Brain microvascular endothelial cell (primary cell): ENCODE data around the gene AANAT.

Source experiments
- DNase-seq: peaks from one replicate; pipeline ENCODE4 v3.0.0-alpha.2; 2020
- H3K27ac ChIP-seq: fragments of 250-450 bp; sonication (Bioruptor Pico); 2 replicates; pipeline ENCODE4 v1.5.1; 2020; ENCODE audit warnings: mild to moderate bottlenecking, moderate library complexity
- H3K27me3 ChIP-seq: fragments of 250-450 bp; sonication (Bioruptor Pico); replicated peaks from 2 replicates; pipeline ENCODE4 v1.5.1; 2020; ENCODE audit warnings: mild to moderate bottlenecking
- H3K36me3 ChIP-seq: fragments of 250-450 bp; sonication (Bioruptor Pico); replicated peaks from 2 replicates; pipeline ENCODE4 v1.5.1; 2020; ENCODE audit warnings: mild to moderate bottlenecking
- H3K4me3 ChIP-seq: 2 replicates; pipeline ENCODE4 v1.5.1; 2011; ENCODE audit warnings: low read depth, mild to moderate bottlenecking, control low read depth, low read length, moderate library complexity
- in situ Hi-C: cut with HindIII; loops from 2 replicates; pipeline ENCODE4 v1.10.0; 2017; ENCODE audit warnings: low sequenced_read_pairs, low pct_ligation_motif_present
- TF ChIP-seq, protein P1 (sequence below): IDR thresholded peaks from 2 replicates; pipeline ENCODE4 v1.5.1; 2011; ENCODE audit warnings: low read depth, mild to moderate bottlenecking, moderate library complexity, low read length, control low read depth, inconsistent platforms; ENCODE audit errors: missing control alignments

Gene AANAT

DNA sequence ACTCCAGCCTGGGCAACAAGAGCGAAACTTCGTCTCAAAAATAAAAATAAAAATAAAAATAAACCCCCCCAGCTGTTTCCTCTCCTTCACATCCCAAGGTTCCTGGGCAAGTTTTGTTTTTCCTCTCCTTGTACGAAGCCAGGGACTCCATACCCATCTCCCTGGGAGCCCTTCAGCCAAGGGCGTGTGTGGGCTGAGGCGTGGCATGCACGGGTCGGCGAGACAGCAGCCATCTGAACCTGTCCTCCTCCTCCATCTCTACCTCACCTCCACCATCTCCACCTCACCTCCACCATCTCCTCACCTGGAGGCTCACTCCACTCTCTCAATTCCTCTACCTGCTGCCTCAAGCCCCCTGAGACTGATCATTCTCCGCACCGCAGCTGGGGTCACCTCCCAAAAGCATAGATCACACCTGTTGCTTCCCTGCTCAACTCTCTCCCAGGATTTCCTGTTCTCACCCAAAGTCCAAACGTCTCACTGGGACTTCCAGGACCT lies 16.9 kb downstream of the AANAT start:
- no peak for DNase-seq
- TF ChIP-seq, protein P1, sequence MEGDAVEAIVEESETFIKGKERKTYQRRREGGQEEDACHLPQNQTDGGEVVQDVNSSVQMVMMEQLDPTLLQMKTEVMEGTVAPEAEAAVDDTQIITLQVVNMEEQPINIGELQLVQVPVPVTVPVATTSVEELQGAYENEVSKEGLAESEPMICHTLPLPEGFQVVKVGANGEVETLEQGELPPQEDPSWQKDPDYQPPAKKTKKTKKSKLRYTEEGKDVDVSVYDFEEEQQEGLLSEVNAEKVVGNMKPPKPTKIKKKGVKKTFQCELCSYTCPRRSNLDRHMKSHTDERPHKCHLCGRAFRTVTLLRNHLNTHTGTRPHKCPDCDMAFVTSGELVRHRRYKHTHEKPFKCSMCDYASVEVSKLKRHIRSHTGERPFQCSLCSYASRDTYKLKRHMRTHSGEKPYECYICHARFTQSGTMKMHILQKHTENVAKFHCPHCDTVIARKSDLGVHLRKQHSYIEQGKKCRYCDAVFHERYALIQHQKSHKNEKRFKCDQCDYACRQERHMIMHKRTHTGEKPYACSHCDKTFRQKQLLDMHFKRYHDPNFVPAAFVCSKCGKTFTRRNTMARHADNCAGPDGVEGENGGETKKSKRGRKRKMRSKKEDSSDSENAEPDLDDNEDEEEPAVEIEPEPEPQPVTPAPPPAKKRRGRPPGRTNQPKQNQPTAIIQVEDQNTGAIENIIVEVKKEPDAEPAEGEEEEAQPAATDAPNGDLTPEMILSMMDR = no peak
- Histone ChIP-seq H3K36me3 (peaks cover 6% of the 10 kb centered on the region), H3K27me3 (no peaks in the 10 kb centered on the region), H3K27ac (no peak overlapping the region), H3K4me3 (no peak overlapping the region)
- in situ Hi-C loops = no loop called here

DNA sequence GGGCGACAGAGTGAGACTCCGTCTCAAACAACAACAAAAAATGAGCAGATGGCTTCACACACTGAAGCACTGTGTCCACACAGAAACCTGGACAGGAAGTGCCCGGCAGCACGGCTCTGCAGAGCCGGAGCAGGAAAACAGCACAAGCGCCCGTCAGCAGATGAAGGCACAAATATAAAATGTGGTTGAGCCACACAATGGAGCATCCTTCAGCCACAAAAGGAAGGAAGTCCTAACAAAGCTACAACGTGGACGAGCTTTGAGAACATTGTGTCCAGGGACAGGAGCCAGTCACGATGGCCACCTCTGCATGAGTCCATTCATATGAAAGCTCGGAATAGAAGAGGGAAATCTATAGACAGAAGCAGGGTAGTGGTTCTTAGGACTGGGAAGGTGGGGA lies 18.2 kb downstream of the AANAT start:
- H3K27ac ChIP-seq = no peak overlapping the region
- in situ Hi-C loops = no loop called here
- H3K4me3 ChIP-seq = no peak overlapping the region
- no peaks in the 10 kb centered on the region for H3K27me3 ChIP-seq
- TF ChIP-seq, protein P1 = no peak
- no peak for DNase-seq
- peaks cover 6% of the 10 kb centered on the region for H3K36me3 ChIP-seq

GRCh38 chr17:76487451-76488192 lies 20.2 kb downstream of the AANAT start:
- in situ Hi-C loops = no loop called here
- no peak for DNase-seq
- TF ChIP-seq, protein P1 = no peak

GRCh38 chr17:76490112-76490710 lies 22.8 kb downstream of the AANAT start:
- in situ Hi-C loops = no loop called here
- Histone ChIP-seq H3K27me3 (no peaks in the 10 kb centered on the region), H3K4me3 (no peak overlapping the region), H3K27ac (no peak overlapping the region), H3K36me3 (peaks cover 2% of the 10 kb centered on the region)
- TF ChIP-seq, protein P1 = no peak
- no peak for DNase-seq

More at GRCh38 chr17:76487451-76488192, 20.2 kb downstream of the AANAT start:
- Histone ChIP-seq H3K27ac (no peak overlapping the region), H3K27me3 (no peaks in the 10 kb centered on the region), H3K4me3 (no peak overlapping the region), H3K36me3 (peaks cover 2% of the 10 kb centered on the region)

DNA sequence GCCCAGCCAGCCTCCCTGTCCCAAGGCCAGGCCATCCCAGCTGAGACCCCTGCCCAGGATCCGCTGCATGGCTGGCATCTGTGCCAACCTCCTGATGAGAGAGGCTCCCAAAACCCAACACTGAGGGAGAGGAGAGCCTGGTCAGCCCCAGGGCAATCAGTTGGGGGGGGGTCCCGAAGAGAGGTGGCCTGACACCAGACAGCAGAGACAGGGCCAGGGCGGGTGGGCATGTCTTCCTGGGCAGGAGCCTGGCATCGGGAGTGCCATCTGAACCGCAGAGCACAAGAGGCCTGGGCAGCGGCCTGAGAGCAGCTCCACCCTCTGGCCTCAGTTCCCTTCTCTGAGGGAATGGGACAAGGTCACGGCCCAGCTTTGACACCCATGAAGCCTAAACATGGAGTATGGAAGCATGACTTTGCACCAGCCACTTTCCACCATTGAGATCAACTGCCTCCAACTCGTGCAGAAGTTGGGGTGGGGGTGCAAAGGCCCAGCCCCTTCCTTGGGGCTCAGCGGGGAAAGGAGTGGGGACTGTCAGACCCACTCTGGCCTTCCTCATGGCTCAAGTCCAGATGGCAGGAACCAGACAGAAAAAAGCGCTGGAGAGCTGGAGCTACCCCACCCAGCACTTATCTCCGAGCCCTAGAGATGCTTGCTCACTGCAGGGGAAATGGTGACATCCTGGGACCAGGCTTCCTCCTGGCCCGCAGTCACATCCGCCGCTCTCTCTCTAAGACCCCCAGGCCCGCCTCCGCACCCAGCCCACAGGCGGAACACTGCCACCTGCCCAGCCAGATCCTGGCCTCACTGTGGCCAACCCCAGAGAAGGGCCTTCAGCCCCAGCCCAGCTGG lies 24.1 kb downstream of the AANAT start:
- H3K27ac ChIP-seq = no peak overlapping the region
- no peaks in the 10 kb centered on the region for H3K27me3 ChIP-seq
- H3K36me3 ChIP-seq = peaks cover 2% of the 10 kb centered on the region
- no peak overlapping the region for H3K4me3 ChIP-seq
- DNase-seq = no peak
- TF ChIP-seq, protein P1 = no peak
- in situ Hi-C loops = no loop called here
